Activated gamma-delta T cell (primary cell): Measurements from ENCODE around the gene JAG2.

ENCODE experiments used
- DNase-seq: peaks from one replicate; lab custom pipeline; 2025; lab: John Stamatoyannopoulos, UW

JAG2 gene

DNA sequence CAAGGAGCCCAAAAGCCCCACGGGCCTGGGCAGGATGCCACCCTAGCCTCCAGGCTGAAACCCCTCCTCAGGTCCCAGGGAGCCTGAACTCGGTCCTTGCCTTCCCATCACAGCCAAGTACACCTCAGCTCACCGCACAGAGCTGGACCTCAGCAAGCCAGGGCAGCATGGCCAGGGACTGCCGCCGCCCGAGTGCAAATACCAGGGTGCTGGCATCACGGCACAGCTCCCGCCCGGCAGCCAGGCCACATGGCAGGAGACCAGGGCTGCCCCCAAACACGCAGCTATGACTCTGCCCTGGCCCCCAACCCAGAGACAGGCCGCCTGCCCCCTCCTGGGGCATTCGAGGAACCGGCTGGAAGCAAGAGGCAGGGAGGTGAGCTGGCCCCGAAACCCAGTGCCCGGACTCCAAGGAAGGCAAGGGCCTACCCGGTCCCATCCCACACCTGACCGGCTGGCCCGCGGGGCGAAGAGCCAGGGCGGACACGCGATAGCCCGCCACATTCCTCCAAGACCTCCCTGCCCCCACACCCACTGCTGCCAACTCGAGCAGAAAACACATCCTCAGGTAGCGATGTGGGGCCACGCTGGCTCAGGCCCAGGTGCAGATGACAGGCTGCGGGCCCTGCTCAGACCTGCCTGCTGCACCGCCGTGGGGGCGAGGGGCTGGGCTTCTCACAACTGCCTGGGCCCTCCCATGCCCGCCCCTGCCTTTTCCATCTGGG is 2.7 kb downstream of the JAG2 start:
- DNase-seq, result no peak

DNA sequence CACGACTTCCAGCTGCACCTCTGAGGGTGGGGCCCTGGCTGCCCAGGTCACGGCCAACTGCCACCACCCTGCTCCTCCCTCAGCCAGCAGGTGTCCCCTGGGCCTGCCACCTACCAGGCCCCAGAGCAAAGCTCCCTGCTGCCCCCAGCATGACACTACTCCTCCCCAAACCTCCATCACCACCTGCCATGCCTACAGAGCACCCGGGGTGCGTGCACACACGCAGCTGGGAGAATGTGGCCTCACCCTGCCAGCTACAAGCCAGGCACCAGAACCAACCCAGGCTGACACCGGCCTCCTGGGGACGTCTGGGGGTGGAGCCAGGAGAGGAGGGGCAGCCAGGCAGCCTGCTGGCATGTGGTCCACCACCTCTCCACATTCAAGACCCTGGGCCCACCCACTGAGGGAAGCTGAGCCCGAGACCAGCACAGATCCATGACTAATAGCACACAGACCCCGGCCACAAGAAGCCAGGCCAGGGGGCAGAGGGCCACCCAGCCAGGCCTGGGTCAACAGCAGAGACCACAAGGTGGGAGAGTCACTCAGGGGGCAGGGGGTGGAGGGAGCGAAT is 3.4 kb downstream of the JAG2 start:
- no peak for DNase-seq

DNA sequence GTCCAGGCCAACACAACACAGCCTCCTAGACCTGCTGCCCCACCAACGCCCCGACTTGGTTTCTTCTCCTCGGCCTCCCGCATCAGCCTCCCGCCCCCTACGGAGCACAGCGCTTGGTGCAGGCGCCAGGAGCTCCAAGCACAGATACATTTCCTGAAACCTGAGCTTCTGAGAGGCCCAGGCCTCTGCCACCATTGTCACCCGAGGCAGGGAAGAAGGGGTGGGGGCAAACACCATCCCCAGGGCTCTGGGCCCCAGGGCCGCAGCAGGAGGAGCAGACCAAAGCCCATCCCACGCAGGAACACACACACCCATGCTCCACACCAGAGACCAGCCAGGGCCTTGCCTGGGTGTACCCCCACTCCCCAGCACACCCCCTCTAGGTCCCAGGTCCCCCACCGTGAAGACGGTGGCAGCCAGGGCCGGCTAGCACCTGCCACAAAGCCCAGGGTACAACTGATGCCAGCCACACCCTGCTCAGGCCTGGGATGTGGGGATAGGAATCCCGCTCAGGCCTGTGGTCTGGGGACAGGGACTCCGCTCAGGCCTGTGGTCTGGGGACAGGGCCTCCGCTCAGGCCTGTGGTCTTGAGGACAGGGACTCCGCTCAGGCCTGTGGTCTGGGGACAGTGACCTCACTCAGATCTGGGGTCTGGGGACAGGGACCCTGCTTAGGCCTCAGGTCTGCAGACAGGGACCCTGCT is 5.4 kb downstream of the JAG2 start:
- no peak for DNase-seq

DNA sequence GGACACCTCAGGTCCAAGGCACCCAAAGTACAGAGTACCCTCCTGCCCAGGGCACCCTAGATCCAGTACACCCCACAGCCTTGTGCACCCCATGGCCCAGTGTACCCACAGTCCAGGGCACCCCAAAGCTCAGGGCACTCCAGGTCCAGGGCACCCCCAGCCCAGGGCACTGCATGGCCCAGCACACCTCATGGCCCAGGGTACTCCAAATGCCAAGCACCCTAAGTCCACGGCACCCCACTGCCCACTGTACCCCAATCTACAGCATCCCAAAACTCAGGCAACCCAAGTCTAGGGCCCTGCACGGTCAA is 6.0 kb downstream of the JAG2 start:
- DNase-seq, result no peak

DNA sequence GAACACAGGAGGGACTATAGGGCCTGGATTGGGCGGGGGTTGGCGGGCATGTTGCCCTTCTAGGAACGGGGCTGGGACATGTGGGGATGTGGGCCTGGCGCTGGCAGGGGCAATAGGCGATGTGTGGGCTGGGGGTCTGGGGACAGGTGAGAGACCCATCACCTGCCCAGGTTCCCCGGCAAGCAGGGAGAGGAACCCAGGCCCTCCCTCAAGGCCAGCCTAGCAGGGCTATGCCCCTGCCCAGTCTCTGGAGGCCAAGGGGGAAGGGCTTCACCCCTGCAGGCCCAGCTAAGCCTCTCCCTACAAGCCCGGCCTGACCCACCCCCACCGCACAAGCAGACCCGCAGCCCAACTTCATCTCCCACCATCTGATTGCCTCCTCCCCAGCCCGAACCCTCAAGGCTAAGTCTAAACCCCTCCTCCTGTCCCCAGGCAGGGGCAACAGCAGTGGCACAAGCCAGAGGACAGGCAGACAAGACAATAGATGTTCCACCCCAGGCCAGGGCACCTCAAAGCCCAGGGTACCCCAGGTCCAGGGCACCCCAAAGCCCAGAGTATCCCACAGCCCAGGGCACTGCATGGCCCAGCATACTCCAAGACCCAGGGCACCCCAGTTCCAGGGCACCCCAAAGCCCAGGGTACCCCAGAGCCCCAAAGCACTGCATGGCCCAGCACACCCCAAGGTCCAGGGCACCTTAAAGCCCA is 6.5 kb downstream of the JAG2 start:
- no peak for DNase-seq

DNA sequence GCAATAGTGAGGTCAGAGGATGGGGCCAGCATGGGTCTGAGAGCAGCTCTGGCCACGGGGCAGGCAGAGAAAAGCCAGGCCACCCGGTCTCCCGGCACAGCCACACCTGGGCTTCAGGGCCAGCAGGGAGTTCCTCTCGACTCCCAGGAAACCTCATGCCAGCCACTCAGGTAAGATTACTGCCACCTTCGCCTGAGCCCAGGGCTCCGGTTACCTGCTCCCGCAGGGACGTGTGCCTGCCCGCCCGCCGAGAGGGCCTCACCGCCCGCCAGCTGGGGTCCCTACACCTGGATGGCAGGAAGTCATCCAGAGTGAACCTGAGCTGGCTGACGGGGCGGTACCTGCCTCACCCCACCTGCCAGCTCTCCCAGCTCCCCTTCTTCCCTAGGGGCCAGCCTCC is 7.3 kb downstream of the JAG2 start:
- DNase-seq, result no peak

DNA sequence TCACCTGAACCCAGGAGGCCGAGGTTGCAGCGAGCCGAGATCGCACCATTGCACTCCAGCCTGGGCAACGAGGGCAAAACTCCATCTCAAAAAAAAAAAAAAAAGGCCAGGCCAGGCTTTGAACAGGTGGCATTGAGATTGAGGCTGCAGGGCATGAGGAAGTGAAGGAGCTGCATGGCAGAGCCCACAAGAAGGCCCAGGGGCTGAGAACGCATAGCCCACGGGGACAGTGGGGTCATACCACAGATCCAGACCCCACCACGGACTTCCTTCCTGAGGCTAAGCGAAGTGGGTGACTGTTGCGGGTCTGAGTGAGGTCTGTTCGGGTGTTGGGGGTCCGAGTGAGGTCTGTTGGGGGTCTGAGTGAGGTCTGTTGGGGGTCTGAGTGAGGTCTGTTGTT is 7.8 kb downstream of the JAG2 start:
- DNase-seq, result no peak

DNA sequence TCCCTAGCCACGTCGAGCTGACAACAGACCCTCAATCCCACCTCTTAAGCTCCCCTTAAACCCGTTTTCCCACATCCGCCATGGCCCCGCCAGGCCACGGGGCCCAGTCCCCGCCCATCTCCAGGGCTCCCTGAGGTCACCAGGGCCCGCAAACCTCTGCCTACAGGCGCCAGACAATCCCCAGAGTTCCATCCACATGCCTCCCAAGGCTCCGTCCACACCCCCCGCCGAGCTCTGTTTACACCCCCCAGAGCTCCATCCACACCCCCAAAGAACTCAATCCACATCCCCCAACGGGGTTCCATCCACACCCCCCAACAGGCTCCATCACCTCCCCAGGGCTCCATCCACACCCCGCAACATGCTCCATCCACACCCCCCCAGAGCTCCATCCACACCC is 9.2 kb downstream of the JAG2 start:
- DNase-seq, result no peak

DNA sequence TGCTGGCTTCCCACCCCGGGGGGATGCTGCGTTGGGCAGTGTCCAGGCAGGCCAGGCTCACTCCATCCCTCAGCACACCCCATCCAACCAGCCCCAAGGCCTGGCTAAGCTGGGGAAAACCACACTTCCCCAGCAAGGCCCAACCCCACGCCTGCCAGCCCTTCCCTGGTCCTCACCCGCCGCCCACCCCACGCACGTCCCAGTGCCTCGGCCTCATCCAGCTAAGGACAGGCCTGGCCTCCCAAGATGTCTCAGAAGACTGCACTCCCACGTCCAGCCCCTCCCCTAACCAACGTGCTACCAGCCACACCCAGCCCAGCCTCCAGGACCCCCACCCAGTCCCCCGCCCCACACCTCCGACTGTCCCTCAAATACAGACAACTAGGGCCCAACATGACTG is 9.8 kb downstream of the JAG2 start:
- DNase-seq, result no peak

DNA sequence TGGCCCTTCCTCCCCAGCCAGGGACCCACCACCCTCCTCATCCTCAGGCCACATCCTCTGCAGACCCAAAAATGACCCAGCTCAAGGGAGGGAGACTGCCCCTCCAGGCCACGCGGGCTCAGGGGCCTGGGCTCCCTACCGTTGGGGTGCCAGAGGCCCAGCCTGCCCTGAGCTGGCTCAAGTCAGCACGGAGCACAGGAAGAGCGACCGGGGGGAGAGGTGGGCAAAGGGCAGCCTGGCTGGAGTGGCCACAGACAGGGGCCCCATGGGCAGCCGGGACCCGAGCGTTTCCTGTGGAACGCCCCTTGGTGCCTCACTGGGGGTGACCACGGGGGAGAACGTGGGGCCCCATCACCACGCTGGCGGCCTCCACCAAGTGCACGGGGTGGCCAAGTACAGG is 10.7 kb downstream of the JAG2 start:
- DNase-seq, result no peak

DNA sequence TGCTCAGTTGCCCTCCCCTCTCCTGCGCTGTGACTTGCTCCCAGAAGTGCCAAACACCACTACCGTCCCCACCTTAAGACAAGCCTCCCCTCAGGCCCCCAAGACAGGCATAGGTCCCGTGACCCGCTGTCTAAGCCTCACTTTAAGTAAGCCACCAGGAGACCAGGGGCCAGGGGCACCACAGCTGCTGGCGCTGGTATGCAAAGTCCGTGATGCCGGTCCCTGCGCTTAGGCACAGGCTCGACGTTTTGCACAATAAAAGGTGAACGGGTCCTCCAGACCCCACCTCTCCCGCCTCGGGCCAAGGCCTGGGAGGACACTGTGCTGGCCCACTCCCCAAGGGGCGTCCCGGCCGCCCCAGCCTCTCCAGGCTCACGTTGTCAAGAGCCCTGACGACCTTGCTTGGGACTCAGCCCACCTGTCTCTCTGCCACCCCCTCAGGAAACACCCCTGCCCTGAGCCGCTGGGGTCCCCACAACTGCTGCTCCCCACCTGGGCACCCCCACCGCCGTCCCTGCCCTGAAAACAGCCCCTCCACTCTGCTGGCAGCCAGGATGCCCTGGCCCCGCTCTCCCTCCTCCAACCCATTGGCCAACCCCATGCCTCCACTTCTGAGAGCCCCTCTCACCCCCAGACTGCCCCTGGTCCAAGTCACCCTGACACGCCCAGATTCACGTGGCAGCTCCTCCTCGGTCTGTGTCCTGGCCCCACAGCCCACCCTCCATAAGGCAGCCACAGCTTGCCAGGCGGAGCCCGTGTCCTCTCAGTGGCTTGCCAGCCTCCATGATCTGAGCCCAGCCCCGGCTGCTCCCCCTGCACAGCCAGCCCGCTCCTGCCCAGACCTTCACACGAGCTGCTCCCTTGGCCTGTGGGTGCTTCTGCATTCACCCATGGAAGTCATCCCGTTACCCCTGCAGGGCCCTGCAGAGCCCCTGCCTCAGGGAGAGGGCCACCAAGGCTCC is 11.9 kb downstream of the JAG2 start:
- DNase-seq, result no peak

DNA sequence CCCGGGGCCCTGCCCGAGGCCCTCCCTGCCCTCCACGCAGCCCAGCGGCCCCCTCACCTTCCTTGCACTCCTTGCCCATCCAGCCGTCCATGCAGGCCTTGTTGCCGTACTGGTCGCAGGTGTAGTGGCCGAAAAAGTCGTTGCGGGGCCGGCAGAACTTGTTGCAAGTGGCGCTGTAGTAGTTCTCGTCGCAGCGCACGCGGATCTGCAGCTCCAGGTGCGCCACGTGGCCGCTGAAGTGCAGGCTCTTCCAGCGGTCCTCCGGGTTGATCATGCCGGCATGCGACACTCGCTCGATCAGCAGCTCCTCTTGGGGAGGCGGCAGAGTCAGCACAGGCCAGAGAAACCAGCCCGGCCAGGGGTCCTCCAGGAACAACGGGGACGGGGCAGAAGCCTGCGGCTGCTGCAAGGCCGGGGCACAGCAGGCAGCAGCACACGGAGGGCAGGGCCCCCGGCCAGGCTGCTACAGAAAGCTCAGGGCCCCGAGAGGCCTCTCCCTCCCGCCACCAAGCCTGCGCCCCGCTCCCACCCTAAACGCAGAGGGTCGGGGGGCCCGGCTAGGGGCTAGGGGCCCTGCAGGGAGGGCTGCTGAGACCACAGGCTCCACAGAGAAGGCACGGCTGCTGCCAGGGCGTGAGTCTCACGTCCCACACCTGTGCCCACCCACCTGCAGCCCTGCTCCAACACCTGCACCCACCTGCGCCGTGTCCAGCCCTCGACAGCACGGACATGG is 12.7 kb downstream of the JAG2 start:
- no peak for DNase-seq

DNA sequence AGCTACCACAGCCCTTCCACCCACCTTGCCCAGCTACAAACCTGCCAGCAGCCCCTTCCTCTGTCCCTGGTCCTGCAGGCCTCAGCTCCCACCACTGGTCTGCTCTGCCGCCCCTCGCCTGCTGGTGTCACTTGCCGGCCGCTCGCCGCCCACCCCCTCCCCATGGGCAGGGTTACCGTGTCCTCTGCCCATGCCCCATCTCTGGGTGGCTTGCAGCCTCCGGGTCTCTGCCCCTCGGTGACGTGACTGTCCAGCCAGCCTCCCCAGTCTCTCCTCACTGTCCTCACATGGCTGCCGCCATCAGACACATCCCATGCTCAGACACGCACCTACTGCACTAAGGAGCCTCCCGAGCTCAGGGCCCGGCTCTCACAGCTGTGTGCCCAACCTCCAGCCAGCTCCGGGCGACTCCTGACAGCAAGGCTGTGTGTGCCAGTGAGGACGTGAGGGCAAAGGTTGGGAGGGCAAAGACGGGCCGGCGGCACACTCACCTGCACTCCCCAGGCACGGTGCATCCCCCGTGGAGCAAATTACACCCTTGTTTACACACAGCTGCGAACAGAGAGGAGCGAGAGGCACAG is 13.4 kb downstream of the JAG2 start:
- DNase-seq, result no peak

DNA sequence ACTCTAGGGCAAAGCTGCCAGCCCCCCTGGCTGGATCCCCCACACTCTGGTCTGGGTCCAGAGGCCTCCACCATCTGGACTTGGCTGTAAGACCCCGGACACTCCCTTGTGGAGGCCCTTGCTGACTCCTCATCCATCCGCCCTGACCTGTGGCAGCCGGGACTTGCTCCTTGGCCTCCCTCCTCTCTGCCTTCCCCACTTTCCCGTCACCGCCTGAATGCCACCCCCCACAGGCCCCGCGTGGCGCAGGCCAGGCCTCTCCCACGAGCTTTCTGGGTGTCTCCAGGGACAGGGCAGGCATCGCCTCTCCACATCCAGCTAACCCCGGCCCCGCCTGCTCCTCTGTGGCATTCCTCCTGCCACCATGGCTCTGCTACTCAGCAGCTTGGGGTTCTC is 14.1 kb downstream of the JAG2 start:
- DNase-seq, result no peak

DNA sequence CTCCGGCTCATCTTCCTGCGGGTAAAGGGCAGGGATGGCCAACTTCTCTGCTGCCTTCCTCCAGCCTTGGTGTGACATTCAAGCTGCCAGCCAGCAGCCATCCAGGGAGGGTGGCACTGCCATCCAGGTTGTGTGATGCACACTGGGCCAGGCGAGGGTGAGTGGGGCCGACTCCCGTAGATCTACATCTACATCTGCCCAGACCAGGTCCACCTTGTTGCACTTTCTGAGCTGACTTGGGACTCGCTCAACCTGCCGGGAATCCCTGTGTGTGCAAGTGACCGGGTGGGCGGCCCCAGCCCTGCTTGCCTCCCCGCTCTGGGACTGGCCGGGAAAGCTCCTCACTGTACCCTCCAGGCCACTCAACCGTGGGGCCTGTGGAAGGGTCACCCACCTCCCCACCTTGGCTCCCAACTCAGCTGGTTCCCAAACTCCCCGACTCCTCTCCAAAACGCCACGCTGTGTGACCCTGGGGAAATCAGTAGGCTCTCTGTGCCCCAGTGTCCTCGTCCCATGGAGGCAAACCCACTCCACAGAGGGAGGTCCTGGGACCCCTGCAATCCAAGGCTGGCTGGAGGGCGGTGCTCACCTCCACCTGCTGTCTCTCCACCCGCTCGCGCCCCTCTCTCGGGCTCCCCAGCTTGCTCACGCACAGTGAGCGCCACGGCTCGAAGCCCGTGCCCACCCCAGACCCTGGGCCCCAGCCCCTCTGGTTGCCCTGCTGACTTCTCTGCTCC is 14.7 kb downstream of the JAG2 start:
- no peak for DNase-seq

DNA sequence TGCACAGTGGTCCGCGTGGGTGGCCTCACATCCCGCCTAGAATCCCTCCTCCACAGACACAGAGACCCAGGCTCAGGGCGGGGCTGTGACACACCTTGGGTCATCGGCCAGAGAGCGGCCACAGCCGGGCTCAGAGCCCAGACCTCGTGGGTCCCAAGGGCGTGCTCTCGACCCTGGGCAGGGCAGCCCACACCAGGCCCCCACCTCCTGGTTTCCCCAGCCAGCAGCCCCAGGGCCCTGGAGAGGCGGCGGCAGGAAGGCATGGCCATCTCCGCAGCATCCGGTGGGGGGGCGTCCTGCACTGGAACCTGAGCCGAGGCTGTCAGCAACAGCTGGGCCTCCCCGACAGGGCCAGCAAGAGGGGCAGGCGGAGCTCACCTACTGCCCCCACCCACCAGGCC is 15.2 kb downstream of the JAG2 start:
- DNase-seq, result no peak

DNA sequence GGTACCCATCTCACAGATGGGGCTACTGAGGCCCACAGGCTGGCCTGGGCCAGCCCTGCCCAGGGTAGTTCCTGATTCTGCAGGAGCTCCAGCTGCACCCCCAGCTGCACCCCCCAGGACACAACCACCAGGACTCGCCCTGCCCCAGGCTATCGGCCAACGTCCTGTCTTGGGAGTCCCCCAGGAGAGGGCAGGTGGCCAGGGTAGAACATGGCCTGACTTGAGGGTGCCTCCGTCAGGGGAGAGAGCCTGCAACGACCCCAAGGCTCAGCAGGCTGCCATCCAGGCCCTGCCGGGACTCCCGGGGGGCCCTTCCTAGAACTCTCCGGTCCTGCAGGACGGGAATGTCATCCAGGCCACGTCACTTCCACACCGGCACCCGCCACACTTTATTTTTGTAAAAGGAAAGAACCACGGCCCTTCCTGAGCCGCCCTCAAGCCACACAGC is 15.8 kb downstream of the JAG2 start:
- no peak for DNase-seq

DNA sequence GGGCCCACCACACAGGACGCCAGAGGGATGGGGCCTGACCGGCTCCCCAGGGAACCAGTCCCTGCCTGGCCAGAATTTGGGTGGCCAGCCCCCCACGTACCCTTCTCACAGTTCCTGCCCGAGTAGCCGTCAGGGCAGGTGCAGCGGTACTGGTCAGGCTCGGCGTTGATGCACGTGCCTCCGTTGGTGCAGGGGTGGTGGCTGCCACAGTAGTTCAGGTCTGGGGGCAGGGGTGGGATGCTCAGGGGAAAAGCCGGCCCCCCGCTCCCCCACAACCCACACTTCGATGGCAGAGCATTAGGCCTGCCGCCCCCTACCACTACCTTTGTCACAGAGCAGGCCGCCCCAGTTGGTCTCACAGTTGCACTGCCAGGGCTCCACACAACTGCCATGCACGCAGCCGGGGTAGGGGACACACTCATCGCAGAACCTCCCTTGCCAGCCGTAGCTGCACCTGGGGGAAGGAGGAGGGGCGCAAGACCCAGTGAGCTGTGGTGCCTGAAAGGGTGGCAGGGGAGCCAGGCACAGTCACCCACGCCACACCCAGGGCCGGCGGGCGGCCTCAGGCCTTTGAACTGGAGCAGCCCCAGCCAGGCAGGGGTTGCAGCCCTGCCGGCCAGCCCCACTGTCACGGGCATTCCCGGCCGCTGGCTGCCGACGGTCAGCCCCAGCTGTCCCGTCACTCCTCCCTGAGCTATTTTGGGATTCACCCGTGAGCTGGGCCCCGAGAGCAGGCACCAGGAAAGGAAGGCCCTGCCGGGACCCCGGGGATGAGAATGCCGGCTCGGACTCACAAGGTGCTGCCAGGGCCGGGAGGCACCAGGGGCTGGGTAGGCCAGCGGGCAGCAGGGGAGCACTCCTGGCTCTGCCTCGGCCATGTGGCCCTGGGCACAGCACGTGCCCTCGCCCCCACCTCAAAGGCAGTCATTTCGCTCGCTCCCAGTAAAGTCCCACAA is 16.5 kb downstream of the JAG2 start:
- no peak for DNase-seq
